Measurements from ENCODE around the gene LRRC56.

- TF ChIP-seq MEIS1 (CRISPR knock-in tag; IDR thresholded peaks at IDR 0.05; ENCODE audit: borderline replicate concordance) (no peak), NFE2 (CRISPR knock-in tag; IDR thresholded peaks at IDR 0.05) (no peak), POLR2A (IDR thresholded peaks at IDR 0.05; ENCODE audit: insufficient read depth in 1 of 2, low read depth in 2 of 2, low read length in 2 of 2) (no peak; a peak in 1 of 4 replicates), SMARCC2 (IDR thresholded peaks at IDR 0.05) (no peak), ZBTB2 (CRISPR knock-in tag; IDR thresholded peaks at IDR 0.05; ENCODE audit: low read depth) (no peak), ZSCAN29 (CRISPR knock-in tag; conservative IDR thresholded peaks at IDR 0.05) (no peak), CREB1 (IDR thresholded peaks at IDR 0.05) (no peak), CREB1 (CRISPR knock-in tag; IDR thresholded peaks at IDR 0.05) (no peak), SMAD9 (CRISPR knock-in tag; IDR thresholded peaks at IDR 0.05) (no peak), CTCF (CRISPR knock-in tag; IDR thresholded peaks at IDR 0.05) (no peak), KAT7 (CRISPR knock-in tag; IDR thresholded peaks at IDR 0.05; ENCODE audit: borderline replicate concordance) (no peak)
Measured at GRCh38 chr11:502288-503178, 34.8 kb upstream of the LRRC56 start.
